Transverse colon (tissue), 3 donors: ENCODE data around the gene MBD3L5.

Experiments
- EP300 ChIP-seq: sonication (generic); formaldehyde crosslinking; IDR thresholded peaks from one replicate; pipeline ENCODE4 v1.6.1; 2017; ENCODE audit warnings: antibody characterized with exemption, low read depth
- TF ChIP-seq, protein P1 (sequence below), 5 experiments: fragments of 200-600 bp in 3 of 5; fragments of 450-650 bp in 2 of 5; sonication (generic) in 3 of 5; IDR thresholded peaks; 1 replicate in 2 of 5; 2 replicates in 3 of 5; pipeline ENCODE4 v1.5.1; 2016 to 2017; ENCODE audit warnings: antibody characterized with exemption in 5 of 5, inconsistent platforms in 3 of 5, mild to moderate bottlenecking in 2 of 5, moderate library complexity in 1 of 5

GRCh38 chr19:7069042-7069903 lies 38.9 kb downstream of the MBD3L5 start, which contains the start of gene ZNF557:
- TF ChIP-seq, protein P1, sequence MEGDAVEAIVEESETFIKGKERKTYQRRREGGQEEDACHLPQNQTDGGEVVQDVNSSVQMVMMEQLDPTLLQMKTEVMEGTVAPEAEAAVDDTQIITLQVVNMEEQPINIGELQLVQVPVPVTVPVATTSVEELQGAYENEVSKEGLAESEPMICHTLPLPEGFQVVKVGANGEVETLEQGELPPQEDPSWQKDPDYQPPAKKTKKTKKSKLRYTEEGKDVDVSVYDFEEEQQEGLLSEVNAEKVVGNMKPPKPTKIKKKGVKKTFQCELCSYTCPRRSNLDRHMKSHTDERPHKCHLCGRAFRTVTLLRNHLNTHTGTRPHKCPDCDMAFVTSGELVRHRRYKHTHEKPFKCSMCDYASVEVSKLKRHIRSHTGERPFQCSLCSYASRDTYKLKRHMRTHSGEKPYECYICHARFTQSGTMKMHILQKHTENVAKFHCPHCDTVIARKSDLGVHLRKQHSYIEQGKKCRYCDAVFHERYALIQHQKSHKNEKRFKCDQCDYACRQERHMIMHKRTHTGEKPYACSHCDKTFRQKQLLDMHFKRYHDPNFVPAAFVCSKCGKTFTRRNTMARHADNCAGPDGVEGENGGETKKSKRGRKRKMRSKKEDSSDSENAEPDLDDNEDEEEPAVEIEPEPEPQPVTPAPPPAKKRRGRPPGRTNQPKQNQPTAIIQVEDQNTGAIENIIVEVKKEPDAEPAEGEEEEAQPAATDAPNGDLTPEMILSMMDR (IDR thresholded peaks at IDR 0.05) = no peak
- TF ChIP-seq EP300 = no peak
